Pancreas (tissue), 10 donors: ENCODE data around the gene INO80B. TPM values are rescaled to one million over a fixed set of nuclear protein-coding genes. Genes with fewer than 3 reads are reported as not detected.

ENCODE experiments used
- ATAC-seq, 4 donors: fragments of 200-7000 bp; cut with Tn5 transposase; one replicate each; pipeline versions ENCODE4 v1.8.0 to v1.9.1; 2020; ENCODE audit warnings: mild to moderate bottlenecking in 4 of 4, moderate library complexity in 4 of 4
- DNase-seq, 6 donors: peaks; one replicate each; pipeline ENCODE4 v3.0.0-alpha.2; 2020
- FAIRE-seq: peaks from 2 replicates; lab custom pipeline; 2012; peaks lifted over from hg19 to GRCh38; lab: Jason Lieb, UNC
- H3K27ac ChIP-seq, 4 donors: fragments of 200-600 bp; sonication (generic); 1 replicate in 3 of 4; 2 replicates in 1 of 4; pipeline versions ENCODE4 v1.5.0 to v1.8.0; 2020
- H3K27me3 ChIP-seq, 4 donors: fragments of 200-600 bp; one replicate each; pipeline ENCODE4 v1.8.0; 2021
- H3K36me3 ChIP-seq, 3 donors: fragments of 200-600 bp; sonication (generic) in 1 of 3; one replicate each; pipeline versions ENCODE4 v1.5.0 to v1.8.0; 2020 to 2021
- H3K4me1 ChIP-seq, 3 donors: fragments of 200-600 bp; one replicate each; pipeline ENCODE4 v1.8.0; 2021
- H3K4me3 ChIP-seq, 4 donors: fragments of 200-600 bp; sonication (generic) in 2 of 4; one replicate each; pipeline versions ENCODE4 v1.5.0 to v1.8.0; 2020 to 2021
- H3K9me3 ChIP-seq, 4 donors: fragments of 200-600 bp; one replicate each; pipeline ENCODE4 v1.8.0; 2021
- CTCF ChIP-seq, 4 donors: fragments of 200-600 bp; sonication (generic) in 3 of 4; IDR thresholded peaks; one replicate each; pipeline versions ENCODE4 v1.5.0 to v1.8.0; 2021; ENCODE audit warnings: antibody characterized with exemption in 4 of 4
- WGBS, 2 donors: extraction: QIAGEN DNeasy Blood & Tissue Kit; methylation state at CpG; one replicate each; pipeline ENCODE4 v1.1.7; 2013; 5-methylcytosine and 5-hydroxymethylcytosine counted together
- intact Hi-C, 3 donors: fragments of 100-400 bp; cut with DNase I; formaldehyde crosslinking; loops; one replicate each; pipeline versions ENCODE4 v1.11.1 to v1.14.2; 2022
- polyA plus RNA-seq, 2 donors: library from polyadenylated mRNA; stranded (reverse); fragments of 200-250 nt; gene quantifications; one replicate each; pipeline ENCODE4 v1.2.3, GENCODE V29; 2013
- total RNA-seq, 6 donors: library from RNA; stranded (reverse); fragmentation: NEBNext Ultra II Directional in 4 of 6; extraction: Animal tissue kit (Norgen Biotek cat#: 25700) in 4 of 6; gene quantifications; one replicate each; pipeline versions ENCODE4 v1.2.1 to v1.2.4, GENCODE V29; 2021 to 2023
- donor health status: healthy with polysubstance abuse.
- donor health status: DM: no; HTN: no; CAD: no; lungs with moderate emphysema.
- donor health status: DM: no; HTN: no; CAD: no.
- donor health status: control.
- donor health status: control.
- donor health status: Bipolar disorder and iron deficiency.
- donor health status: DM: yes; HTN: yes; CAD: no.
- donor health status: DM: no; HTN: no; CAD: no.
- donor health status: DM: no; HTN: no; CAD: no.
- donor health status: DM: yes; HTN: yes; CAD: no.

The INO80B gene
- total and polyA plus RNA-seq, 8 donors, result 17.1 to 68.7 (median 29.4) TPM

GRCh38 chr2:74414441-74414840, 40.4 kb upstream of the INO80B start:
- ATAC-seq, result peak in 3 of 4 donors; percentile 10 to 34 (median 15)
- Histone ChIP-seq H3K27ac (no peak overlapping the region), H3K36me3 (no peaks in the 10 kb centered on the region), H3K27me3 (no peaks in the 10 kb centered on the region), H3K9me3 (no peaks in the 10 kb centered on the region), H3K4me1 (no peaks in the 10 kb centered on the region), H3K4me3 (peak overlapping the region in 3 of 4 donors; percentile 29 to 59 (median 48))
- no peak for DNase-seq
- no peak for TF ChIP-seq CTCF (IDR thresholded peaks at IDR 0.05)
- FAIRE-seq, result no peak
- intact Hi-C loops, result no loop called here
- WGBS, 2 donors, result 61 to 62% methylated on average over 17 to 19 of the region's 19 CpGs

GRCh38 chr2:74414881-74415761, 39.8 kb upstream of the INO80B start:
- DNase-seq, result peak in 4 of 6 donors; percentile 50 to 82 (median 68)
- peak; percentile 68 to 91 (median 86) for ATAC-seq
- no peaks in the 10 kb centered on the region for H3K36me3 ChIP-seq
- WGBS, 2 donors, result 6 to 8% methylated on average over 59 to 66 of the region's 66 CpGs
- no peaks in the 10 kb centered on the region for H3K27me3 ChIP-seq
- H3K4me3 ChIP-seq, result peak overlapping the region; percentile 26 to 59 (median 38)
- no peaks in the 10 kb centered on the region for H3K4me1 ChIP-seq
- TF ChIP-seq CTCF (IDR thresholded peaks at IDR 0.05), result peak in 1 of 4 donors; percentile 9
- H3K27ac ChIP-seq, result no peak overlapping the region
- intact Hi-C loops, result no loop called here
- H3K9me3 ChIP-seq, result no peaks in the 10 kb centered on the region
- FAIRE-seq, result no peak

GRCh38 chr2:74415762-74416395, 39.0 kb upstream of the INO80B start:
- TF ChIP-seq CTCF (IDR thresholded peaks at IDR 0.05), result no peak
- H3K27ac ChIP-seq, result no peak overlapping the region
- H3K27me3 ChIP-seq, result no peaks in the 10 kb centered on the region
- no peaks in the 10 kb centered on the region for H3K36me3 ChIP-seq
- 48 to 51% methylated on average over 35 of the region's 35 CpGs for WGBS, 2 donors
- no peaks in the 10 kb centered on the region for H3K9me3 ChIP-seq
- intact Hi-C loops, result no loop called here
- peak overlapping the region; percentile 26 to 59 (median 38) for H3K4me3 ChIP-seq
- FAIRE-seq (no peak), DNase-seq (no peak), ATAC-seq (peak in 3 of 4 donors; percentile 11 to 19 (median 13))
- H3K4me1 ChIP-seq, result peaks cover 0 to 4% (median 0%) of the 10 kb centered on the region in 3 donors

GRCh38 chr2:74416778-74417177, 38.1 kb upstream of the INO80B start:
- H3K9me3 ChIP-seq, result no peaks in the 10 kb centered on the region
- no peak overlapping the region for H3K4me3 ChIP-seq
- DNase-seq (no peak), ATAC-seq (no peak), FAIRE-seq (no peak)
- 64 to 69% methylated on average over 3 of the region's 3 CpGs for WGBS, 2 donors
- intact Hi-C loops, result no loop called here
- H3K27me3 ChIP-seq, result no peaks in the 10 kb centered on the region
- H3K27ac ChIP-seq, result no peak overlapping the region
- peaks cover 0 to 4% (median 0%) of the 10 kb centered on the region in 3 donors for H3K4me1 ChIP-seq
- TF ChIP-seq CTCF (IDR thresholded peaks at IDR 0.05), result no peak
- H3K36me3 ChIP-seq, result no peaks in the 10 kb centered on the region
